T1000 (cell line): ENCODE data around the gene GBP6.
"Not testable (repeated sequence)": the region's sequence is repeated elsewhere in the genome, so short reads cannot be mapped to it uniquely, and the experiment has no call there.

Source experiments
- DNase-seq: peaks from one replicate; lab custom pipeline; 2025; ENCODE audit warnings: mixed read lengths; lab: John Stamatoyannopoulos, UW

The GBP6 gene

GRCh38 chr1:89363638-89364536 is at the start of gene GBP6:
TSS of gene GBP6 (plus strand) at chr1:89364059. CDS start at chr1:89368552, 4,493 bp downstream.
- no peak for DNase-seq

GRCh38 chr1:89322402-89322801 is 41.5 kb upstream of the GBP6 start:
- DNase-seq: no peak

GRCh38 chr1:89331890-89332289 is 32.0 kb upstream of the GBP6 start:
- no peak for DNase-seq

GRCh38 chr1:89332461-89332860 is 31.4 kb upstream of the GBP6 start:
- no peak for DNase-seq

- no peak for DNase-seq
Observed at GRCh38 chr1:89335486-89335885, 28.4 kb upstream of the GBP6 start.

GRCh38 chr1:89337903-89338302 is 26.0 kb upstream of the GBP6 start:
- DNase-seq: no peak

- DNase-seq: no peak
Observed at GRCh38 chr1:89339039-89339438, 24.8 kb upstream of the GBP6 start.

GRCh38 chr1:89345479-89345878 is 18.4 kb upstream of the GBP6 start:
- DNase-seq: not testable (repeated sequence)

GRCh38 chr1:89347296-89347695 is 16.6 kb upstream of the GBP6 start:
- no peak for DNase-seq

GRCh38 chr1:89350298-89350697 is 13.6 kb upstream of the GBP6 start:
- no peak for DNase-seq

- DNase-seq: no peak
Observed at GRCh38 chr1:89351597-89352311, 12.1 kb upstream of the GBP6 start.

GRCh38 chr1:89352421-89352820 is 11.4 kb upstream of the GBP6 start:
- DNase-seq: no peak

- DNase-seq: no peak
Observed at GRCh38 chr1:89354205-89354604, 9.7 kb upstream of the GBP6 start.

GRCh38 chr1:89355056-89355455 is 8.8 kb upstream of the GBP6 start:
- no peak for DNase-seq

GRCh38 chr1:89356658-89357400 is 7.0 kb upstream of the GBP6 start:
- DNase-seq: no peak

- peak; percentile 27 for DNase-seq
Observed at GRCh38 chr1:89358287-89358893, 5.5 kb upstream of the GBP6 start.

- no peak for DNase-seq
Observed at GRCh38 chr1:89360716-89361115, 3.1 kb upstream of the GBP6 start.

- DNase-seq: no peak
Observed at GRCh38 chr1:89361681-89362080, 2.2 kb upstream of the GBP6 start.

GRCh38 chr1:89363196-89363595 is 663 bp upstream of the GBP6 start:
- DNase-seq: no peak

- DNase-seq: no peak
Observed at GRCh38 chr1:89364954-89365550, 1.2 kb downstream of the GBP6 start.

- no peak for DNase-seq
Observed at GRCh38 chr1:89367221-89367620, 3.4 kb downstream of the GBP6 start.

- no peak for DNase-seq
Observed at GRCh38 chr1:89369331-89369730, 5.5 kb downstream of the GBP6 start.
